GM13976 (cell line): Measurements from ENCODE around the gene EGR4.

Source experiments
- DNase-seq: peaks from one replicate; pipeline ENCODE4 v3.0.0; 2012; ENCODE audit warnings: low spot score
- CTCF ChIP-seq: IDR thresholded peaks from 2 replicates; pipeline ENCODE4 v1.5.1; 2012; ENCODE audit warnings: borderline replicate concordance, mild to moderate bottlenecking; ENCODE audit not compliant: insufficient read depth; ENCODE audit errors: extremely low read depth, missing control alignments, control extremely low read depth
- in situ Hi-C: fragments of 300-500 bp; cut with MboI; formaldehyde crosslinking; loops from one replicate; pipeline ENCODE4 v1.12.0; 2022; ENCODE audit warnings: low sequenced_read_pairs, mixed read lengths, inconsistent platforms; ENCODE audit not compliant: unreplicated experiment

The EGR4 gene

GRCh38 chr2:73257021-73257420 lies 36.3 kb downstream of the EGR4 start:
- TF ChIP-seq CTCF: no peak
- in situ Hi-C loops: no loop called here
- no peak for DNase-seq

GRCh38 chr2:73256618-73256922 lies 36.8 kb downstream of the EGR4 start:
- DNase-seq: peak; percentile 17
- no peak for TF ChIP-seq CTCF
- in situ Hi-C loops: no loop called here

- peak; percentile 24 for DNase-seq
- in situ Hi-C loops: no loop called here
- no peak for TF ChIP-seq CTCF
Measured at GRCh38 chr2:73255907-73256617, 37.3 kb downstream of the EGR4 start.

- in situ Hi-C loops: no loop called here
- peak; percentile 20 for DNase-seq
- no peak for TF ChIP-seq CTCF
Measured at GRCh38 chr2:73255007-73255644, 38.2 kb downstream of the EGR4 start.

GRCh38 chr2:73254343-73255006 lies 38.9 kb downstream of the EGR4 start:
- DNase-seq: peak; percentile 20
- in situ Hi-C loops: no loop called here

GRCh38 chr2:73253901-73254300 lies 39.4 kb downstream of the EGR4 start:
- in situ Hi-C loops: no loop called here
- TF ChIP-seq CTCF: no peak
- peak; percentile 41 for DNase-seq

More at GRCh38 chr2:73254343-73255006, 38.9 kb downstream of the EGR4 start:
- TF ChIP-seq CTCF: no peak
